Caco-2 (cell line): ENCODE results near the gene VPS36. TPM values are rescaled to one million over a fixed set of nuclear protein-coding genes. Genes with fewer than 3 reads are reported as not detected.

Experiments
- BruUV-seq: library from RNA; stranded (reverse); fragments of 400-500 nt; replicated peaks from 2 replicates; lab custom pipeline; 2021; lab: Mats Ljungman, UMichigan
- CTCF ChIA-PET: fragments of 300-600 bp; sonication (Branson Sonifier 250); formaldehyde crosslinking; loops from one replicate; lab custom pipeline; 2022; ENCODE audit warnings: antibody characterized with exemption; lab: Charles Lee
- POLR2A ChIA-PET: fragments of 300-600 bp; sonication (Branson Sonifier 250); formaldehyde crosslinking; loops from one replicate; lab custom pipeline; 2022; ENCODE audit warnings: antibody characterized with exemption; lab: Charles Lee
- DNase-seq, 2 experiments: peaks; one replicate each; pipeline versions ENCODE4 v3.0.0 to v3.0.0-alpha.2; 2020 to 2022
- H3K27me3 ChIP-seq: replicated peaks from 2 replicates; pipeline ENCODE4 v1.6.0; 2011; ENCODE audit warnings: low read length; ENCODE audit not compliant: control insufficient read depth, insufficient read depth
- H3K36me3 ChIP-seq: 2 replicates; pipeline ENCODE4 v1.5.1; 2011; ENCODE audit warnings: low read length; ENCODE audit not compliant: control insufficient read depth, insufficient read depth
- H3K4me1 ChIP-seq: fragments of 250-450 bp; sonication (Bioruptor Pico); 2 replicates; pipeline ENCODE4 v1.5.1; 2020; ENCODE audit warnings: mild to moderate bottlenecking
- H3K4me3 ChIP-seq: 2 replicates; pipeline ENCODE4 v1.5.1; 2011; ENCODE audit warnings: low read depth, mild to moderate bottlenecking, control low read depth, low read length
- H3K9me3 ChIP-seq: fragments of 250-450 bp; sonication (Bioruptor Pico); 2 replicates; pipeline ENCODE4 v1.5.1; 2020; ENCODE audit warnings: mild to moderate bottlenecking, moderate library complexity
- H3K27ac Mint-ChIP-seq: one replicate; pipeline ENCODE4 v1.8.0; 2022; ENCODE audit warnings: mixed read lengths; ENCODE audit not compliant: unreplicated experiment
- H3K27me3 Mint-ChIP-seq: one replicate; pipeline ENCODE4 v1.8.0; 2022; ENCODE audit warnings: mixed read lengths; ENCODE audit not compliant: insufficient read depth, unreplicated experiment
- H3K36me3 Mint-ChIP-seq: one replicate; pipeline ENCODE4 v1.8.0; 2022; ENCODE audit warnings: mild to moderate bottlenecking, mixed read lengths; ENCODE audit not compliant: insufficient read depth, unreplicated experiment
- H3K4me1 Mint-ChIP-seq: one replicate; pipeline ENCODE4 v1.8.0; 2022; ENCODE audit warnings: low read depth, mixed read lengths; ENCODE audit not compliant: unreplicated experiment
- H3K4me3 Mint-ChIP-seq: one replicate; pipeline ENCODE4 v1.8.0; 2022; ENCODE audit warnings: mild to moderate bottlenecking, moderate library complexity, mixed read lengths; ENCODE audit not compliant: unreplicated experiment
- H3K9me3 Mint-ChIP-seq: one replicate; pipeline ENCODE4 v1.8.0; 2022; ENCODE audit warnings: mixed read lengths; ENCODE audit not compliant: unreplicated experiment
- CTCF ChIP-seq, 2 experiments: fragments of 200-600 bp in 1 of 2; IDR thresholded peaks; 1 replicate in 1 of 2; 2 replicates in 1 of 2; pipeline versions ENCODE4 v1.5.1 to v1.8.0; 2011 to 2022; ENCODE audit warnings: antibody characterized with exemption in 1 of 2, control low read depth in 1 of 2, inconsistent platforms in 1 of 2, low read depth in 1 of 2, low read length in 1 of 2, mild to moderate bottlenecking in 1 of 2, moderate library complexity in 1 of 2; ENCODE audit not compliant: insufficient read depth in 1 of 2, severe bottlenecking in 1 of 2, unreplicated experiment in 1 of 2
- intact Hi-C: fragments of 100-400 bp; cut with micrococcal nuclease; formaldehyde crosslinking; loops from one replicate; pipeline ENCODE4 v1.10.0; 2022; ENCODE audit not compliant: unreplicated experiment
- total RNA-seq: library from RNA; stranded (reverse); gene quantifications from 2 replicates; pipeline ENCODE4 v1.2.3, GENCODE V29; 2022

VPS36 gene
- total RNA-seq, 1 experiment from 2014 or later, result 48.4 TPM

- CTCF ChIA-PET, result no interaction called here
- Mint-ChIP-seq H3K27me3 (no peaks in the 10 kb centered on the region), H3K4me1 (peaks cover 7% of the 10 kb centered on the region), H3K9me3 (no peaks in the 10 kb centered on the region), H3K4me3 (no peak overlapping the region), H3K36me3 (no peaks in the 10 kb centered on the region), H3K27ac (no peak overlapping the region)
- no peaks in the 10 kb centered on the region for H3K9me3 ChIP-seq
- intact Hi-C loops, result loop anchor here (10.0 kb wide), 1 partner anchor 293 kb away; the partner anchor contains the start of gene NEK3
- no peaks in the 10 kb centered on the region for H3K27me3 ChIP-seq
- no peak for DNase-seq
- H3K36me3 ChIP-seq, result no peaks in the 10 kb centered on the region
- POLR2A ChIA-PET, result no interaction called here
- no peaks in the 10 kb centered on the region; the same call in 1 of the 2 replicates for H3K4me1 ChIP-seq
- no peak for TF ChIP-seq CTCF (IDR thresholded peaks at IDR 0.05; ENCODE audit: insufficient read depth in 1 of 2, low read depth in 1 of 2, low read length in 1 of 2, severe bottlenecking in 1 of 2, unreplicated experiment in 1 of 2)
- no TSS peak for BruUV-seq
- H3K4me3 ChIP-seq, result no peak overlapping the region
These were observed 3.1 kb downstream of the VPS36 start for GRCh38 chr13:52447354-52447753.

- Mint-ChIP-seq H3K4me3 (no peak overlapping the region), H3K36me3 (no peaks in the 10 kb centered on the region), H3K9me3 (no peaks in the 10 kb centered on the region), H3K27me3 (no peaks in the 10 kb centered on the region), H3K4me1 (peaks cover 7% of the 10 kb centered on the region), H3K27ac (no peak overlapping the region)
- Histone ChIP-seq H3K4me3 (no peak overlapping the region), H3K36me3 (no peaks in the 10 kb centered on the region), H3K4me1 (no peaks in the 10 kb centered on the region; the same call in 1 of the 2 replicates), H3K27me3 (no peaks in the 10 kb centered on the region), H3K9me3 (no peaks in the 10 kb centered on the region)
- no peak for TF ChIP-seq CTCF (IDR thresholded peaks at IDR 0.05; ENCODE audit: insufficient read depth in 1 of 2, low read depth in 1 of 2, low read length in 1 of 2, severe bottlenecking in 1 of 2, unreplicated experiment in 1 of 2)
- BruUV-seq, result no TSS peak
- POLR2A ChIA-PET, result interaction anchor here (0.7 kb wide), 1 partner anchor 18 kb away, joined by 12 read pairs; no protein-coding TSS in a partner anchor
- CTCF ChIA-PET, result no interaction called here
- DNase-seq, result peak in 1 of 2 experiments; percentile 36
- intact Hi-C loops, result loop anchor here (10.0 kb wide), 1 partner anchor 291 kb away; the partner anchor contains the start of gene NEK3
These were observed 4.2 kb downstream of the VPS36 start for GRCh38 chr13:52446265-52446664.

- H3K4me3 Mint-ChIP-seq, result no peak overlapping the region
- POLR2A ChIA-PET, result no interaction called here
- peaks cover 25% of the 10 kb centered on the region for H3K36me3 Mint-ChIP-seq
These were observed 18.0 kb downstream of the VPS36 start for GRCh38 chr13:52432456-52432855.

More at GRCh38 chr13:52432456-52432855, 18.0 kb downstream of the VPS36 start:
- no peak for TF ChIP-seq CTCF (IDR thresholded peaks at IDR 0.05; ENCODE audit: insufficient read depth in 1 of 2, low read depth in 1 of 2, low read length in 1 of 2, severe bottlenecking in 1 of 2, unreplicated experiment in 1 of 2)
- Mint-ChIP-seq H3K9me3 (no peaks in the 10 kb centered on the region), H3K27me3 (no peaks in the 10 kb centered on the region), H3K27ac (no peak overlapping the region), H3K4me1 (peaks cover 19% of the 10 kb centered on the region)
- CTCF ChIA-PET, result no interaction called here
- BruUV-seq, result no TSS peak
- H3K4me3 ChIP-seq, result no peak overlapping the region
- intact Hi-C loops, result no loop called here
- H3K9me3 ChIP-seq, result 0 out of 2 replicates have a peak, but pooled peaks cover 4% of the 10 kb centered on the region
- H3K27me3 ChIP-seq, result no peaks in the 10 kb centered on the region
- peaks cover 18% of the 10 kb centered on the region for H3K4me1 ChIP-seq
- DNase-seq, result no peak
- no peaks in the 10 kb centered on the region for H3K36me3 ChIP-seq
